ENCODE data around the gene SPINK14.

DNA sequence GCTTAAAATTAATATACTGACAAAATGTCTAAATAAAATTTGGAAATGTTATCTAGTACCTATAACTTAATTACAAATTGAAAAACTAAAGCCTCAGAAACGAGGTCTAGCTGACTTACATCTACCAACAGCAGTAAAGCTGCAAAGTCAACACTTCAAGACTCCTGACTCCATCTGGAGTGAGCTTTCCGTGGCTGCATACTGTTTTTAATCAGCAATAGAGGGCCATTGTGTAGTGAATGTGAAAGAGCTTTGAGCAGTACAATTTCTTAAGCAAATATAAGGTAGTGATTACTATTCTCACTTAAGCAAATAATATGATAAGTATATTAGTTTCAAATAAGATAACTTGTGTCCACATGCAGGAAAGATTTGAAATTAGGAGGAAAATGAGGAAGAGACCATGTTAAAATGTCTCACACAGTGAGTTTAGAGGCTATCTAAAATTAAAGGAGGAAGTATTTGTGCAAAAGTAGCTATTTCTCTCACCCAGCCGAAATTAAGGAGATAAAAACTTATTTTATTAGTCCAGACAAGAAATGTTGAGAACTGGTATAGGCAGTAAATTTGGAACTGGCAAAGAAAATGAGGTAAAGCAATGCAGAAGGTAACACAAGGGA, 40.9 kb downstream of the SPINK14 start:
- no peak for TF ChIP-seq POLR2A (IDR thresholded peaks at IDR 0.05; ENCODE audit: low read depth, low read length)
- TF ChIP-seq POLR2AphosphoS5 (IDR thresholded peaks at IDR 0.05; ENCODE audit: low read depth, low read length) = no peak
